ENCODE data around the gene AVPR2.

Gene AVPR2

DNA sequence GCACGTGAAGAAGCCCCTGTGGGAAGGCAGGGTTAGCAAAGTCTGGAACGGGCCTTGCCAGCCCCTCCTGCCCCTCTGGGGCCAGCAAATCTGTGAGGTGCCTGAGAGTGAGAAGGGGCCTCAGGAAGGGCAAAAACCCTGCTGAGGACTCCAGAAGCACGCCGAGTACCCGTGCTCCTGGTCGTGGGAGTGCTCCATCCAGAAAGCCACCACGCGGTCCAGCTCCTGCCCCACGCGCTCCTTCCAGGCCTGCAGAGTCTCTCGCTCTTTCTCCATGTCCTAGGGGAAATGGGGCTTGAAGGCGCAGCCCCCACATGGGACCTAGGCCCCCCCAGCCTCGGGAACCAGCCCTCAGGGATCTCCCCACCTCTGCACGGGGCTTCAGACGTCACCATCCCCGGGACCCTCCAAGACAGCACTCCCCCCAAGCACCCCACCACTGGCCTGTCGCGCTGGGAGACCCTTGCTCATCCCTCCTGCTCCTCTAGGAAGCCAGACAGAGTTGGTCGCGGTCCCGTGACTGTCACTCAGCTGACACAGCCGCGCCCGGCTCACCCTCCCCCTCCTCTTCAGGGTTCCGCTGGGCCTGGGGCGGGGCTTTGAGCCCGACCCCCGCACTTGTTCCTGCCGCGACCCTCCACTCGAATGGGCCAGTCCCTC, 39.8 kb downstream of the AVPR2 start, which contains the start of gene RENBP:
RENBP (minus strand) TSS at position 504 of the 660 bp plus-strand sequence; CDS start at position 471, 33 bp downstream.
- peak; percentile 67 to 72 for DNase-seq
- TF ChIP-seq GATA1 (IDR thresholded peaks at IDR 0.05; ENCODE audit: low read depth, low read length), result no peak
- TF ChIP-seq POLR2A (IDR thresholded peaks at IDR 0.05; ENCODE audit: low read length), result peak; percentile 26

DNA sequence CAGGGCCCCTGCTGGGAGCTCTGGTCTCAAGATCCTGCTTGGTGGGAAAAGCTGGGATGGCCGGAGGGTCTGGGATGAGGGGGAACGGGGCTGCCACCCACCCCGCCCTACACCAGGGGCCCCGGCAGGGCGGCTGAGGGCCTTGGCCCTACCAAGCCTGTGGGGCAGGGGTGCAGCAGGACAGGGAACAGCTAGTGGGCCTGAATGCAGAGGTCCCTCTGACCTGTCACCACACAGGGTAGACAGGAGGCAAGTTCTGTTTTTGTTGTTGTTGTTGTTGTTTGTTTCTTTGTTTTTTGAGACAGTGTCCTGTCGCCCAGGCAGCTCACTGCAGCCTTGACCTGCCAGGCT, 40.3 kb downstream of the AVPR2 start:
- no peak for DNase-seq
- TF ChIP-seq POLR2A (IDR thresholded peaks at IDR 0.05; ENCODE audit: low read length), result no peak
- TF ChIP-seq GATA1 (IDR thresholded peaks at IDR 0.05; ENCODE audit: low read depth, low read length), result no peak

DNA sequence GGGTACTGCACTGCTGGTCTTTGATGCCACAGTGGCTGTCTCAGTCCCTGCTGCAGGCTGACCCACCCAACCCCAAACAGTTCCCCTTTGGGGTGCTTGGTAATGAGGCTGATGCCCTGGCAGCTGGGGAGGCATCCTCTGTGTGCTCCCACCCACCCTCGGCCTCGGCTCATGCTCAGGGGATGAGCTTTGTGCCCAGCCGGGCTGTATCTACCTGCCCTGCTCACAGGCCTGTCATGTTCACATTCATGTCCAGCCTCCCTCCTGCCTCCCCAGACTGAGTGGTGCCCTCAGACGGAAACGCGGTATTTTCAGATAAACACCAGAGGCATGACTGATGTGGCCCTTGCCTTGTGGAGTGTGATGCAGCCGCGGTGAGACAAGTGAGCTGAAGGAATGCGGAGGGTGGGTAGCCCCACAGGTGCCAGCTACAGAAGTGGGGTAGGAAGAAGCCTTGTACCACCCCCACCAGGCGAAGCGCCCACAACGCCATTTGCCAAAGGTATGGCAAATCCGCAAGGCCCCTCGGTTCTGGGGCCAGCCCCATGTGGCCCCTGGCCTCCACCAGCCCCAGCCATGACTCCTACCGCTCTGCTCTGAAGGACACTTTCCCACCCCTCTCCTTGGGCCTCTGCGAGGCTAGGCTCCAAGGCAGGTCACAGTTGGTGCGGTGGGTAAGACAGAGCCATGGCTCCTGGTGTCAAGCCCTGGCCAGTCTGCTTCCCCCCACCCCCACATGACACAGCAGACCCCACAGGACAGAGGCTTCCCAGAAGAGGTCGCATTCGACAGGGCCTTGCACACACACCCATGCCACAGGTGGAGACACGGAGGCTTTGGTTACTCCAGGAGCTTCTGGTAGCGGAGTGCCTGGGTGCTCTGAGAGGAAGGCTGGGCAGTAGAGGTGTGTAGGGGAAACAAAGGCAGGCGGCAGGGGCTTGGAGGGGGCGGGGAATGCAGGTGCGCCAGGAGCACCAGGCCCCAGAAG, 41.8 kb downstream of the AVPR2 start:
- no peak for DNase-seq
- no peak for TF ChIP-seq GATA1 (IDR thresholded peaks at IDR 0.05; ENCODE audit: low read depth, low read length)
- no peak for TF ChIP-seq POLR2A (IDR thresholded peaks at IDR 0.05; ENCODE audit: low read length)

DNA sequence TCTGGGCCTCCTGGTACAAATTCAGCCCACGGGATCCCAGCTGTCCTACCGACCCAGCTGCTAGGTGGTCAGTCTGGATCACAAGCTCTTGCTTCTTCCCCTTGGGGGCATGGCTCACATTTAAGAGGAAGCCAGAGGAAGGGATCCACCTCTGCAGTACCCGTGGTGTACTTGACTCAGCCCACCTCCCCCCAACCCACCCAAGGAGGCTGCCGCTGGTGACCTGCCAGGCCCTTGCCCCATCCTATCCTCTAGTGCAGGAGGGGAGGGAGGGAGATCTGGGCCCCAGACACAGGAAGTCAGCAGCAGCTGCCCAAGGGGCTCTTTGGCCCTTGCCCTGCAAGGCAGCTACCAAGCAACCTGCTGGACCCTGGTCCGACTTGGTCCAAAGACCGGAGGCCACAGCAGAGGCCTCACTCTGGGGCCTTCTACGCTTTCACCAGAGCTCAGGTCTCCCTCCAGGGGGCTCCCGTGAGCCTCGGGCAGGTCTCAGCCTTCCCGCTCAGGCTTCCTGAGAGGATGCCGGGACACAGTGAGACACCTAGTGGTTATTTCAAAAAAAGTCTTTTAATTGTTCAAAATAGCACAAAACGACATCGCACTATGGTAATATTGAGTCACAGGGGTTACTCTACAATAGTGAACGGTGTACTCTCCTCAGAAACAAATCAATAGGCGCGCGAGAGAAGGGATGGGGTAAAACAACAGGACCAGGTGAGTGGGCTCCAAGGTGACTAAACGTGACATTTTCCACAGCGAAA, 42.7 kb downstream of the AVPR2 start:
- peak; percentile 86 to 89 for DNase-seq
- TF ChIP-seq GATA1 (IDR thresholded peaks at IDR 0.05; ENCODE audit: low read depth, low read length) (no peak), POLR2A (IDR thresholded peaks at IDR 0.05; ENCODE audit: low read length) (no peak)

GRCh38 chrX:153948002-153948466, 43.6 kb downstream of the AVPR2 start:
- no peak for TF ChIP-seq GATA1 (IDR thresholded peaks at IDR 0.05; ENCODE audit: low read depth, low read length)
- TF ChIP-seq POLR2A (IDR thresholded peaks at IDR 0.05; ENCODE audit: low read length), result no peak
- no peak for DNase-seq

DNA sequence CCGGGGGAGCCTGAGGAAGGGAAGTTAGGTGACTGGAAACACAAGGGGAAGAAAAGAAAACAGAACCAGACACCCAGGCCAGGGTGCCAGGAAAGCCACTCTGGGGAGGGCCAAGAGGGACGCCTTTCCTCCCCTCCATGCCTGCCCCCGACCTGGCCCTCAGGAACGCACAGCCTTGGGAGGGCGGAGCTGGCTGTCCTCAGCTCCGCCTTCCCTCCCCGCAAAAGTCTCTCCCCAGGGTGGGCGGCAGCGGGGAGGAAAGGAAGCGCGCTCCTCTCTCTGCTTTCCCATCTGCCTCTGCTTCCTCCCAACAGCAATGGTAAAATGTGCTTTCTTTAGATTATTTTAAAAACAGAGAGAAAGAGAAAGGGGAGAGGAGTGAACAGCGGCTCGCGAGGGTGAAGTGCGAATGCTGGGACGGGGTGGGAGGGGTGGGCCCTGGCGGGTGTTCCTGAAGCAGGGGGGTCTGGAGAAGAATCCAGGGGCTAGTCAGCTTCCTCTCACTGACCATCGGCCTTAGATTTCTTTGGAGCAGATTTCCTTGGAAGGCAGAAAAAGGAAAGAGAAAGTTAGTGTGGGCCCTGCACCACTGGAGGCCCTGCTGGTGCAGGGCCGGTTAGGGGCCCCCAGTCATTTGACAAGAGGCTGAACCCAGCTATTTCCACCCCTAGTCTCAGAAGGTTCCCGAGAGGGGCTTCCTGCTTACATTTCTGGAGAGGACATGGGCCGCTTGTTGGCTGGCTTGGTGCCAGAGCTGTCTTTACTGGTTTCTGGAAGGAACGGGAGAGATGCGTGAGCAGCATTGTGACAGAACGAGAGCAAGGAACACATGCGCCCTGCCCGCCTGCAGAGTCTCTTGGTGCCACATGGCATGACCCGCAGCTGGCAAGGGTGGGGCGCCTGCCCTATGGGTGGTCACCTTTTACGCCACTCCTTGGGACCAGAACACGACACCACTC, 44.7 kb downstream of the AVPR2 start:
- TF ChIP-seq GATA1 (IDR thresholded peaks at IDR 0.05; ENCODE audit: low read depth, low read length), result no peak
- TF ChIP-seq POLR2A (IDR thresholded peaks at IDR 0.05; ENCODE audit: low read length), result no peak
- DNase-seq, result no peak

GRCh38 chrX:153950127-153950526, 45.7 kb downstream of the AVPR2 start:
- no peak for DNase-seq
- TF ChIP-seq POLR2A (IDR thresholded peaks at IDR 0.05; ENCODE audit: low read length) (no peak), GATA1 (IDR thresholded peaks at IDR 0.05; ENCODE audit: low read depth, low read length) (no peak)

DNA sequence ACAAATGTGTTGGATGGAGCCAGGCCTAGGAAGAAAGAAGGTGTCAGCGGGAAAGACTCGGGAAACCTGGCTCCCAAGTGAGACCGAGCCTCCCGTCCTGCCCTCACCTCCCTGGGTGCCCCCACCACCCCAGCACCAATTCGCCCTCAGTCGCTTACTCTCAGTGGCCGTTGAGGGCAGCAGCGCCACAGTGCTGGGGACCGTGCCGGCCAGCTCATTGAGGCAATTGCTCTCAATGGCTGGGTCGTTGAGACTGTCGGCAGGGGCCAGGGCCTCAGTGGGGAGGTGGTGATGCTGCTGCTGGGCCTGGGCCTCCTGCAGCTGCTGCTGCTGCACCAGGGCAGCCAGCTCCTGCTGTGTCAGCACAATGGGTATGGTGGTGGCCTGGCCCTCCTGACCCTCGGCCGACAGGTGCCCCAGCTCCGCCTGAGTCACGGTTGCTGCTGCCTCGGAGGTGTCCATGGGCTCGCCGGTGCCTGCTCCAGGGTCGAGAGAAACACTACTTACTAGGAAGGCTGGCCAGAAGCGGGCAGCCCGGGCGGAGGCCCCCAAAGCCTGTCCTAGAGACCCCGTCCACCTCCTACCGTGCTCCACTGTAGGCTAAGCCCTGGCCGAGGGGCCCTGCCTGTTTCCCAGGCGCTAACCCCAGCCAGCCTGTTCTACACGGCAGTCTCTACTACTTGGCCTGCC, 47.4 kb downstream of the AVPR2 start:
- TF ChIP-seq POLR2A (IDR thresholded peaks at IDR 0.05; ENCODE audit: low read length) (no peak), GATA1 (IDR thresholded peaks at IDR 0.05; ENCODE audit: low read depth, low read length) (no peak)
- DNase-seq, result no peak

GRCh38 chrX:153952373-153953026, 48.0 kb downstream of the AVPR2 start:
- no peak for DNase-seq
- no peak for TF ChIP-seq GATA1 (IDR thresholded peaks at IDR 0.05; ENCODE audit: low read depth, low read length)
- TF ChIP-seq POLR2A (IDR thresholded peaks at IDR 0.05; ENCODE audit: low read length), result no peak

DNA sequence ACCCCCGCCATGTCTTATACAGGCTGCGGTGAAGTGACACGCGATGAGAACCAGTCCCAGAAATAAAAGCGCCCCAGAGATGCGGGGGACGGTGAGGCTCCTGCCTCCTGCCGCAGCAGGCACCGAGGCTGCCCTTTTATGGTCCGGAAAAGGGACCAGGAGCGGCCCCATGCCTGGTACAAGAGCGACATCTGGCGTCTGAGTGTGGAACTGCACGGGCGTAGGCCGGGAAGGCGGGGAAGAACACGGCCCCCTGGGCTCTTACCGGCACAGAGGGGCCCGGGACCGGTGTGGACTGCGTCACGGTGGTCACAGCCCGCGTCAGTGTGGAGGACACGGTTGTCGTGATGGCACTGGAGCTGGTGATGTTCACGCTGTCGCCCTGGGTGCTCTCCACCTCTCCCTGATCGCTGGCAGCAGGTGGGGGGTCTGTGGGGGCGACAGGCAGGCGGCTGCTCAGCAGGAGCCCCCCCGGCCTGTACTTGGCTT, 48.9 kb downstream of the AVPR2 start:
- DNase-seq, result peak; percentile 72 to 81
- TF ChIP-seq POLR2A (IDR thresholded peaks at IDR 0.05; ENCODE audit: low read length), result no peak
- TF ChIP-seq GATA1 (IDR thresholded peaks at IDR 0.05; ENCODE audit: low read depth, low read length), result no peak

GRCh38 chrX:153953892-153954557, 49.6 kb downstream of the AVPR2 start:
- DNase-seq, result no peak
- TF ChIP-seq GATA1 (IDR thresholded peaks at IDR 0.05; ENCODE audit: low read depth, low read length), result no peak
- no peak for TF ChIP-seq POLR2A (IDR thresholded peaks at IDR 0.05; ENCODE audit: low read length)
